WTC11 (cell line): ENCODE results near the gene CACNA1D. TPM values are rescaled to one million over a fixed set of nuclear protein-coding genes. Genes with fewer than 3 reads are reported as not detected.

Experiments
- ATAC-seq: fragments of 200-7000 bp; cut with Tn5 transposase; 2 replicates; pipeline ENCODE4 v1.10.0; 2021; ENCODE audit warnings: mild to moderate bottlenecking, moderate library complexity
- CTCF ChIA-PET: fragments of 300-600 bp; sonication (Branson Sonifier 250); formaldehyde crosslinking; loops from one replicate; lab custom pipeline; 2021; ENCODE audit warnings: antibody characterized with exemption; lab: Charles Lee
- POLR2A ChIA-PET: fragments of 350-600 bp; sonication (Branson Sonifier 250); formaldehyde crosslinking; loops from one replicate; lab custom pipeline; 2021; ENCODE audit warnings: antibody characterized with exemption; lab: Charles Lee
- DNase-seq: peaks from one replicate; pipeline ENCODE4 v3.0.0; 2021; ENCODE audit warnings: low spot score
- H3K27ac Mint-ChIP-seq: 2 replicates; pipeline ENCODE4 v1.8.0; 2021; ENCODE audit warnings: mixed read lengths
- H3K27me3 Mint-ChIP-seq: 2 replicates; pipeline ENCODE4 v1.8.0; 2021; ENCODE audit warnings: low read depth, mild to moderate bottlenecking, moderate library complexity, mixed read lengths
- H3K36me3 Mint-ChIP-seq: 2 replicates; pipeline ENCODE4 v1.8.0; 2021; ENCODE audit warnings: mixed read lengths
- H3K4me1 Mint-ChIP-seq: 2 replicates; pipeline ENCODE4 v1.8.0; 2022; ENCODE audit warnings: mixed read lengths
- H3K4me3 Mint-ChIP-seq: 2 replicates; pipeline ENCODE4 v1.8.0; 2021; ENCODE audit warnings: mild to moderate bottlenecking, moderate library complexity, mixed read lengths
- H3K9me3 Mint-ChIP-seq: 2 replicates; pipeline ENCODE4 v1.8.0; 2021; ENCODE audit warnings: mixed read lengths
- AR ChIP-seq: fragments of 250-450 bp; sonication (Bioruptor Pico); IDR thresholded peaks from 2 replicates; pipeline ENCODE4 v1.9.0; 2021; ENCODE audit warnings: mild to moderate bottlenecking
- ATF3 ChIP-seq: sonication (generic); formaldehyde crosslinking; conservative IDR thresholded peaks from 2 replicates; pipeline ENCODE4 v1.8.1; 2022; ENCODE audit warnings: mild to moderate bottlenecking, missing genetic modification reagents
- ELF4 ChIP-seq: sonication (generic); formaldehyde crosslinking; IDR thresholded peaks from 2 replicates; pipeline ENCODE4 v1.8.1; 2022; ENCODE audit warnings: low read depth, mild to moderate bottlenecking, moderate library complexity, missing genetic modification reagents
- FOXP1 ChIP-seq: sonication (generic); formaldehyde crosslinking; IDR thresholded peaks from 2 replicates; pipeline ENCODE4 v1.8.0; 2022; ENCODE audit warnings: missing genetic modification reagents, mild to moderate bottlenecking, moderate library complexity, borderline replicate concordance
- GTF2I ChIP-seq: fragments of 250-450 bp; sonication (Bioruptor Pico); conservative IDR thresholded peaks from 2 replicates; pipeline ENCODE4 v1.4.0; 2021; ENCODE audit warnings: mild to moderate bottlenecking
- HMGXB4 ChIP-seq: sonication (generic); formaldehyde crosslinking; IDR thresholded peaks from 2 replicates; pipeline ENCODE4 v1.8.1; 2023; ENCODE audit warnings: mild to moderate bottlenecking, moderate library complexity, missing genetic modification reagents
- IRF2 ChIP-seq: sonication (generic); formaldehyde crosslinking; IDR thresholded peaks from 2 replicates; pipeline ENCODE4 v1.8.0; 2022; ENCODE audit warnings: low read depth, missing genetic modification reagents, borderline replicate concordance
- JUN ChIP-seq: sonication (generic); formaldehyde crosslinking; IDR thresholded peaks from 2 replicates; pipeline ENCODE4 v1.8.0; 2023; ENCODE audit warnings: mild to moderate bottlenecking, missing genetic modification reagents
- MLX ChIP-seq: sonication (generic); formaldehyde crosslinking; IDR thresholded peaks from 2 replicates; pipeline ENCODE4 v1.8.1; 2023; ENCODE audit warnings: mild to moderate bottlenecking, missing genetic modification reagents, moderate library complexity
- MXD4 ChIP-seq: fragments of 250-450 bp; sonication (Bioruptor Pico); IDR thresholded peaks from 2 replicates; pipeline ENCODE4 v1.8.0; 2021; ENCODE audit warnings: mild to moderate bottlenecking, moderate library complexity, borderline replicate concordance
- PRDM15 ChIP-seq: sonication (generic); formaldehyde crosslinking; IDR thresholded peaks from 2 replicates; pipeline ENCODE4 v1.8.0; 2022; ENCODE audit warnings: missing genetic modification reagents
- PREB ChIP-seq: sonication (generic); formaldehyde crosslinking; IDR thresholded peaks from 2 replicates; pipeline ENCODE4 v1.8.1; 2022; ENCODE audit warnings: mild to moderate bottlenecking, missing genetic modification reagents, moderate library complexity, borderline replicate concordance
- RELA ChIP-seq: sonication (generic); formaldehyde crosslinking; IDR thresholded peaks from 2 replicates; pipeline ENCODE4 v1.8.1; 2022; ENCODE audit warnings: missing genetic modification reagents, mild to moderate bottlenecking, borderline replicate concordance
- SMAD3 ChIP-seq: sonication (generic); formaldehyde crosslinking; IDR thresholded peaks from 2 replicates; pipeline ENCODE4 v1.8.0; 2022; ENCODE audit warnings: missing genetic modification reagents, mild to moderate bottlenecking, borderline replicate concordance
- TEAD1 ChIP-seq: sonication (generic); formaldehyde crosslinking; IDR thresholded peaks from 2 replicates; pipeline ENCODE4 v1.8.0; 2022; ENCODE audit warnings: mild to moderate bottlenecking, missing genetic modification reagents
- ZNF263 ChIP-seq: sonication (generic); formaldehyde crosslinking; IDR thresholded peaks from 2 replicates; pipeline ENCODE4 v1.8.1; 2022; ENCODE audit warnings: low read depth, mild to moderate bottlenecking, moderate library complexity, missing genetic modification reagents
- ZNF532 ChIP-seq: fragments of 250-450 bp; sonication (Bioruptor Pico); IDR thresholded peaks from 2 replicates; pipeline ENCODE4 v1.9.0; 2021; ENCODE audit warnings: mild to moderate bottlenecking, borderline replicate concordance
- total RNA-seq: library from RNA; stranded (reverse); gene quantifications from 3 replicates; pipeline ENCODE4 v1.2.3, GENCODE V29; 2021

Gene CACNA1D
- total RNA-seq, 1 experiment from 2014 or later = 2.3 TPM

- Mint-ChIP-seq H3K4me1 (0 out of 2 replicates have a peak, but pooled peaks cover 6% of the 10 kb centered on the region), H3K4me3 (no peak overlapping the region), H3K27ac (no peak overlapping the region)
- ATAC-seq = no peak
- POLR2A ChIA-PET = no interaction called here
- no peak for TF ChIP-seq ATF3
- TF ChIP-seq AR = no peak
- TF ChIP-seq ELF4 (CRISPR knock-in tag) = no peak
- no peak for TF ChIP-seq MLX
- TF ChIP-seq JUN (CRISPR knock-in tag) = no peak
- no peak for TF ChIP-seq FOXP1 (CRISPR knock-in tag)
- TF ChIP-seq, all 79 proteins: peak for 0
- Mint-ChIP-seq H3K9me3 (peaks cover 15% of the 10 kb centered on the region), H3K27me3 (no peaks in the 10 kb centered on the region), H3K36me3 (no peaks in the 10 kb centered on the region)
- no peak for DNase-seq
- CTCF ChIA-PET = no interaction called here
Measured at GRCh38 chr3:53595660-53596059, 101.2 kb downstream of the CACNA1D start.

GRCh38 chr3:53597136-53597915 is 102.9 kb downstream of the CACNA1D start:
- no peaks in the 10 kb centered on the region; the same call in 1 of the 2 replicates for H3K27me3 Mint-ChIP-seq
- ChIA-PET CTCF (interaction anchor here (1.3 kb wide), 2 partner anchors 103 to 113 kb away, joined by 3 read pairs; partner anchors contain the start of gene CACNA1D), POLR2A (interaction anchor here (0.8 kb wide), 1 partner anchor 7 kb away, joined by 3 read pairs; no protein-coding TSS in a partner anchor)
- H3K36me3 Mint-ChIP-seq = no peaks in the 10 kb centered on the region
- DNase-seq = no peak
- no peak for TF ChIP-seq RELA (CRISPR knock-in tag)
- TF ChIP-seq SMAD3 = no peak
- TF ChIP-seq ZNF532 (CRISPR knock-in tag) = no peak
- no peak for TF ChIP-seq ZNF263 (CRISPR knock-in tag)
- TF ChIP-seq GTF2I (CRISPR knock-in tag) = no peak
- no peak for TF ChIP-seq PREB (CRISPR knock-in tag)
- TF ChIP-seq HMGXB4 = no peak
- no peak for TF ChIP-seq IRF2
- no peak for TF ChIP-seq PRDM15
- TF ChIP-seq TEAD1 = no peak
- no peak for TF ChIP-seq MXD4
- 0 out of 2 replicates have a peak, but pooled peaks cover 4% of the 10 kb centered on the region for H3K4me1 Mint-ChIP-seq
- H3K27ac Mint-ChIP-seq = no peak overlapping the region
- ATAC-seq = no peak
- no peak overlapping the region for H3K4me3 Mint-ChIP-seq
- H3K9me3 Mint-ChIP-seq = peaks cover 15% of the 10 kb centered on the region
